ACC112 (cell line): ENCODE data around the gene BFSP2.
A peak's percentile ranks its signal among the peaks of the same experiment; 100 is the strongest.

ENCODE experiments used
- H2AFZ ChIP-seq: fragments of 200-600 bp; sonication (generic); one replicate; pipeline ENCODE4 v1.6.0; 2017; ENCODE audit warnings: antibody characterized with exemption, low read length; ENCODE audit not compliant: unreplicated experiment
- H3K27ac ChIP-seq: fragments of 200-600 bp; sonication (generic); 2 replicates; pipeline ENCODE4 v1.5.1; 2014; ENCODE audit warnings: low read depth, mild to moderate bottlenecking, antibody characterized with exemption, low read length, moderate library complexity
- H3K27me3 ChIP-seq: fragments of 200-600 bp; sonication (generic); 2 replicates; pipeline ENCODE4 v1.6.1; 2014; ENCODE audit warnings: mild to moderate bottlenecking, antibody characterized with exemption, low read length, moderate library complexity, mixed read lengths; ENCODE audit not compliant: insufficient read depth
- H3K36me3 ChIP-seq: fragments of 200-600 bp; sonication (generic); 2 replicates; pipeline ENCODE4 v1.6.1; 2016; ENCODE audit warnings: mild to moderate bottlenecking, antibody characterized with exemption, low read length, moderate library complexity, mixed read lengths; ENCODE audit not compliant: insufficient read depth
- H3K4me1 ChIP-seq: fragments of 200-600 bp; sonication (generic); one replicate; pipeline ENCODE4 v1.6.1; 2016; ENCODE audit warnings: low read length, mixed read lengths; ENCODE audit not compliant: insufficient read depth, unreplicated experiment, control insufficient read depth
- H3K4me3 ChIP-seq: fragments of 200-600 bp; sonication (generic); 2 replicates; pipeline ENCODE4 v1.5.1; 2014; ENCODE audit warnings: mild to moderate bottlenecking, low read depth, low read length
- H3K79me2 ChIP-seq: fragments of 200-600 bp; sonication (generic); one replicate; pipeline ENCODE4 v1.6.0; 2016; ENCODE audit warnings: low read length; ENCODE audit not compliant: control insufficient read depth, unreplicated experiment, insufficient read depth

Gene BFSP2

GRCh38 chr3:133418361-133418760, 18.5 kb downstream of the BFSP2 start:
- H3K4me1 ChIP-seq: no peaks in the 10 kb centered on the region
- H3K27ac ChIP-seq: no peak overlapping the region
- H3K79me2 ChIP-seq: no peaks in the 10 kb centered on the region
- no peak overlapping the region for H3K4me3 ChIP-seq
- H2AFZ ChIP-seq: no peak overlapping the region
- no peaks in the 10 kb centered on the region for H3K36me3 ChIP-seq
- no peaks in the 10 kb centered on the region for H3K27me3 ChIP-seq

GRCh38 chr3:133419151-133419909, 19.5 kb downstream of the BFSP2 start:
- Histone ChIP-seq H3K27me3 (no peaks in the 10 kb centered on the region), H3K4me3 (no peak overlapping the region), H3K27ac (no peak overlapping the region), H2AFZ (no peak overlapping the region), H3K79me2 (no peaks in the 10 kb centered on the region), H3K36me3 (no peaks in the 10 kb centered on the region), H3K4me1 (no peaks in the 10 kb centered on the region)

- Histone ChIP-seq H3K4me1 (peaks cover 6% of the 10 kb centered on the region), H3K4me3 (no peak overlapping the region), H3K36me3 (no peaks in the 10 kb centered on the region), H2AFZ (no peak overlapping the region), H3K79me2 (no peaks in the 10 kb centered on the region), H3K27me3 (peaks cover 4% of the 10 kb centered on the region; the same call in 1 of the 2 replicates), H3K27ac (no peak overlapping the region)
Measured at GRCh38 chr3:133424937-133425869, 25.3 kb downstream of the BFSP2 start.

DNA sequence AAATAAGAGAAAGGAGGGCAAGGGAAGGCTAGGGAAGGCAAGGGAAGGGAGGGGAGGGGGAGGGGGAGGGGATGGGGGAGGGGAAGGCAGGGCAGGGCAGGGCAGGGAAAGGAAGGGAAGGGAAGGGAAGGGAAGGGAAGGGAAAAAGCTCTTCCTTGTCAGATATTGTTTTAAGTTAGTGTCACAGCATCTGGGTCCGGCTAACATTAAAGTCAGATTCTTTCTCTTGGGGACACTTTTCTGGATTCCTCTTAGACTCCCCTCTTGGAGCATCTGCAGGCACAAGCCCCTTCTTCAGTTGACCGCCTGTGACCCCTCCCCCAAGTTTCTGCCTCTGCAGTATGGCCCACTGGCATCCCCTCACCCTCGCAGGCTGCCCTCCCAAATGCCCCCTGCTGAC, 26.0 kb downstream of the BFSP2 start:
- H3K4me3 ChIP-seq: no peak overlapping the region
- no peaks in the 10 kb centered on the region for H3K36me3 ChIP-seq
- H3K27me3 ChIP-seq: peaks cover 4% of the 10 kb centered on the region; the same call in 1 of the 2 replicates
- H3K79me2 ChIP-seq: no peaks in the 10 kb centered on the region
- no peak overlapping the region for H3K27ac ChIP-seq
- H3K4me1 ChIP-seq: peaks cover 6% of the 10 kb centered on the region
- H2AFZ ChIP-seq: no peak overlapping the region

DNA sequence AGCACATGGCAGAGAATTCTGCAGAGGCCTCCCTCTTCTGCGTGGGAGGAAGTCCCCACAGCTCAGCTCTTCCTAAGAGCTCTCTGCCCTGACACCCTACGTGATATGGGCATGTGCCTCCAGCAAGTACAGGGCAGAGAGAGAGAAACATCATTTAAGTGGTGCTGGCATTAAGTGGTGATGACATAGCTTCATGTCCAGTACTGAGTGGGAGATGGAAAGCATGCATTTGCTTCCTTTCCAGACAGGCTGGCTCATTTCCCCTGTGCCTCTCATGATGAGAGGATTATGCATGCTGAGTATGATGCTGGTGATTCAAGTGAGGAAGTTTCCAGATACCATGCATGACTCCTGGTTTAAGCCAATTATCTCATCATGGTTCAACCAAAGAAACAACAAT, 26.9 kb downstream of the BFSP2 start:
- H3K4me3 ChIP-seq: no peak overlapping the region
- peaks cover 6% of the 10 kb centered on the region for H3K4me1 ChIP-seq
- peaks cover 4% of the 10 kb centered on the region; the same call in 1 of the 2 replicates for H3K27me3 ChIP-seq
- H3K36me3 ChIP-seq: no peaks in the 10 kb centered on the region
- no peak overlapping the region for H2AFZ ChIP-seq
- no peak overlapping the region for H3K27ac ChIP-seq
- no peaks in the 10 kb centered on the region for H3K79me2 ChIP-seq

GRCh38 chr3:133428552-133428951, 28.7 kb downstream of the BFSP2 start:
- Histone ChIP-seq H3K4me3 (no peak overlapping the region), H3K79me2 (no peaks in the 10 kb centered on the region)

DNA sequence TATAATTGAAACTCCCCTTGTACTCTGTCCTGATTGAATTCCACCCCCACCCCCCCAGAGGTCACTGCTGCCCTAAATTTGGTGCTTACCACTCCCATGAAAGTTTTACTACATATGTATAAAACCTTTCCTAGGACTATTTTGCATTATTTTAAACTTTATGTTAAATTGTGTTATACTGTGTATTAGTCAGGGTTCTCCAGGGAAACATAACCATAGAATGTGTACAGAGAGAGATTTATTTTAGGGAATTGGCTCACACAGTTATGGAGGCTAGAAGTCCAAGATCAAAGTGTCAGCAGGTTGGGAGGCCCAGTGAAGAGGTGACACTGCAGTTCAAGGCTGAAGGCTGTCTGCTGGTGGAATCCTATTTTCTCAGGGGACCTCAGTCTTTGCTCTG, 29.2 kb downstream of the BFSP2 start:
- no peak overlapping the region for H3K27ac ChIP-seq
- peaks cover 6% of the 10 kb centered on the region for H3K4me1 ChIP-seq
- H3K4me3 ChIP-seq: no peak overlapping the region
- no peaks in the 10 kb centered on the region for H3K79me2 ChIP-seq
- no peaks in the 10 kb centered on the region for H3K36me3 ChIP-seq
- no peak overlapping the region for H2AFZ ChIP-seq
- peaks cover 4% of the 10 kb centered on the region; the same call in 1 of the 2 replicates for H3K27me3 ChIP-seq

More at GRCh38 chr3:133428552-133428951, 28.7 kb downstream of the BFSP2 start:
- H2AFZ ChIP-seq: no peak overlapping the region
- peaks cover 6% of the 10 kb centered on the region for H3K4me1 ChIP-seq
- H3K27me3 ChIP-seq: peaks cover 4% of the 10 kb centered on the region; the same call in 1 of the 2 replicates
- H3K27ac ChIP-seq: no peak overlapping the region
- no peaks in the 10 kb centered on the region for H3K36me3 ChIP-seq

DNA sequence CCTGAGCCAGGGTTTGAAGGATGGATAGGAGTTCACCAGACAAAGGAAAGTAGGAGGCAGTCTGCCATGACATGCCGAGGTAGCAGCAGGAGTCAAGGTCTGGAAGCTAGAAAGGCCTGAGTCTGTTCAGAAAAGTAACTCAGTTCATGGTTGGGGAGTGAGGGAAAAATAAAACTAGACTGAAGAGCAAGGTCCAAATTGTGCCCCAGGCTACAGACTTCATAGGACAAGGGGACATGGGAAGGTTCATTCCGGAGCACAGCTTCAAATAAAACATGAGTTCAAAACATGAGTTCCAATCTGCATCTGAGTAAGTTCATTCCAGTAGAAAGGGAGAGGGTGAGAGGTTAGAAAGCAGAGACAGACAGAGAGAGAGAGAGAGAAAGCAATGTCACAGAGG, 39.7 kb downstream of the BFSP2 start:
- no peak overlapping the region for H3K4me3 ChIP-seq
- no peak overlapping the region for H2AFZ ChIP-seq
- H3K27me3 ChIP-seq: no peaks in the 10 kb centered on the region
- H3K79me2 ChIP-seq: no peaks in the 10 kb centered on the region
- peaks cover 21% of the 10 kb centered on the region for H3K4me1 ChIP-seq
- H3K27ac ChIP-seq: no peak overlapping the region
- H3K36me3 ChIP-seq: no peaks in the 10 kb centered on the region

DNA sequence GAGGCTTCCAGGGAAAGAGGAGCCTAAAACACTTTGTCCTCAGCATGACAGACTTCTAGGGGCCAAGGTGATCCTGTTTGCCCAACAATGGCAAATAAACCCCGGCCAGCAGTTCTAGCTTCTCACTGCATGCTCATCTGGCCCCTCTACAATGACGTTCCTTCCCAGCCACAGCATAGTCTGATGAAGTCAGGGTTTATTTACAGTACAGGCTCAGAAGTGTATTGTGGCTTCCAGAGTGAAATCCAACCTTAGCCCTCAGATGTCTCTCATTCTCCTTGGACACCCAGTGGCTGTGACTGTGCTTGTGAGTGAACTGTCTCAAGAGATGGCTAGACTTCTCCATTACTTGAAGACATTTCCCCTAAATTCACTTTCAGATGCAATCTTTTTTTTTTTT, 40.8 kb downstream of the BFSP2 start:
- Histone ChIP-seq H3K4me3 (no peak overlapping the region), H3K27ac (no peak overlapping the region), H3K79me2 (no peaks in the 10 kb centered on the region), H3K4me1 (peaks cover 21% of the 10 kb centered on the region), H3K36me3 (no peaks in the 10 kb centered on the region), H3K27me3 (no peaks in the 10 kb centered on the region), H2AFZ (no peak overlapping the region)

- Histone ChIP-seq H3K4me3 (peak overlapping the region; percentile 68), H3K27ac (no peak overlapping the region), H3K36me3 (no peaks in the 10 kb centered on the region), H3K4me1 (peaks cover 21% of the 10 kb centered on the region), H3K27me3 (no peaks in the 10 kb centered on the region), H3K79me2 (no peaks in the 10 kb centered on the region), H2AFZ (peak overlapping the region; percentile 100)
Measured at GRCh38 chr3:133441867-133442270, 42.0 kb downstream of the BFSP2 start.
